ENCODE measurements around the gene SORCS1.

GRCh38 chr10:106981452-106982075, 182.9 kb downstream of the SORCS1 start:
- TF ChIP-seq, protein P1, sequence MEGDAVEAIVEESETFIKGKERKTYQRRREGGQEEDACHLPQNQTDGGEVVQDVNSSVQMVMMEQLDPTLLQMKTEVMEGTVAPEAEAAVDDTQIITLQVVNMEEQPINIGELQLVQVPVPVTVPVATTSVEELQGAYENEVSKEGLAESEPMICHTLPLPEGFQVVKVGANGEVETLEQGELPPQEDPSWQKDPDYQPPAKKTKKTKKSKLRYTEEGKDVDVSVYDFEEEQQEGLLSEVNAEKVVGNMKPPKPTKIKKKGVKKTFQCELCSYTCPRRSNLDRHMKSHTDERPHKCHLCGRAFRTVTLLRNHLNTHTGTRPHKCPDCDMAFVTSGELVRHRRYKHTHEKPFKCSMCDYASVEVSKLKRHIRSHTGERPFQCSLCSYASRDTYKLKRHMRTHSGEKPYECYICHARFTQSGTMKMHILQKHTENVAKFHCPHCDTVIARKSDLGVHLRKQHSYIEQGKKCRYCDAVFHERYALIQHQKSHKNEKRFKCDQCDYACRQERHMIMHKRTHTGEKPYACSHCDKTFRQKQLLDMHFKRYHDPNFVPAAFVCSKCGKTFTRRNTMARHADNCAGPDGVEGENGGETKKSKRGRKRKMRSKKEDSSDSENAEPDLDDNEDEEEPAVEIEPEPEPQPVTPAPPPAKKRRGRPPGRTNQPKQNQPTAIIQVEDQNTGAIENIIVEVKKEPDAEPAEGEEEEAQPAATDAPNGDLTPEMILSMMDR (IDR thresholded peaks at IDR 0.05) = no peak
- TF ChIP-seq, protein P2, sequence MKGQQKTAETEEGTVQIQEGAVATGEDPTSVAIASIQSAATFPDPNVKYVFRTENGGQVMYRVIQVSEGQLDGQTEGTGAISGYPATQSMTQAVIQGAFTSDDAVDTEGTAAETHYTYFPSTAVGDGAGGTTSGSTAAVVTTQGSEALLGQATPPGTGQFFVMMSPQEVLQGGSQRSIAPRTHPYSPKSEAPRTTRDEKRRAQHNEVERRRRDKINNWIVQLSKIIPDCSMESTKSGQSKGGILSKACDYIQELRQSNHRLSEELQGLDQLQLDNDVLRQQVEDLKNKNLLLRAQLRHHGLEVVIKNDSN (IDR thresholded peaks at IDR 0.05; ENCODE audit: borderline replicate concordance, low read depth) = no peak
- TF ChIP-seq CHD2 (IDR thresholded peaks at IDR 0.05; ENCODE audit: low read length, partially characterized antibody) = no peak
- TF ChIP-seq EP300 (IDR thresholded peaks at IDR 0.05; ENCODE audit: borderline replicate concordance in 1 of 2, low read depth in 1 of 2, low read length in 1 of 2) = no peak
- TF ChIP-seq, protein P3, sequence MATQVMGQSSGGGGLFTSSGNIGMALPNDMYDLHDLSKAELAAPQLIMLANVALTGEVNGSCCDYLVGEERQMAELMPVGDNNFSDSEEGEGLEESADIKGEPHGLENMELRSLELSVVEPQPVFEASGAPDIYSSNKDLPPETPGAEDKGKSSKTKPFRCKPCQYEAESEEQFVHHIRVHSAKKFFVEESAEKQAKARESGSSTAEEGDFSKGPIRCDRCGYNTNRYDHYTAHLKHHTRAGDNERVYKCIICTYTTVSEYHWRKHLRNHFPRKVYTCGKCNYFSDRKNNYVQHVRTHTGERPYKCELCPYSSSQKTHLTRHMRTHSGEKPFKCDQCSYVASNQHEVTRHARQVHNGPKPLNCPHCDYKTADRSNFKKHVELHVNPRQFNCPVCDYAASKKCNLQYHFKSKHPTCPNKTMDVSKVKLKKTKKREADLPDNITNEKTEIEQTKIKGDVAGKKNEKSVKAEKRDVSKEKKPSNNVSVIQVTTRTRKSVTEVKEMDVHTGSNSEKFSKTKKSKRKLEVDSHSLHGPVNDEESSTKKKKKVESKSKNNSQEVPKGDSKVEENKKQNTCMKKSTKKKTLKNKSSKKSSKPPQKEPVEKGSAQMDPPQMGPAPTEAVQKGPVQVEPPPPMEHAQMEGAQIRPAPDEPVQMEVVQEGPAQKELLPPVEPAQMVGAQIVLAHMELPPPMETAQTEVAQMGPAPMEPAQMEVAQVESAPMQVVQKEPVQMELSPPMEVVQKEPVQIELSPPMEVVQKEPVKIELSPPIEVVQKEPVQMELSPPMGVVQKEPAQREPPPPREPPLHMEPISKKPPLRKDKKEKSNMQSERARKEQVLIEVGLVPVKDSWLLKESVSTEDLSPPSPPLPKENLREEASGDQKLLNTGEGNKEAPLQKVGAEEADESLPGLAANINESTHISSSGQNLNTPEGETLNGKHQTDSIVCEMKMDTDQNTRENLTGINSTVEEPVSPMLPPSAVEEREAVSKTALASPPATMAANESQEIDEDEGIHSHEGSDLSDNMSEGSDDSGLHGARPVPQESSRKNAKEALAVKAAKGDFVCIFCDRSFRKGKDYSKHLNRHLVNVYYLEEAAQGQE (IDR thresholded peaks at IDR 0.05; ENCODE audit: low read depth, low read length) = no peak
- TF ChIP-seq POLR2AphosphoS5 (IDR thresholded peaks at IDR 0.05; ENCODE audit: low read depth, low read length) = no peak
- no peak for TF ChIP-seq GATA2 (CRISPR knock-in tag; IDR thresholded peaks at IDR 0.05)
- no peak for TF ChIP-seq RAD21 (IDR thresholded peaks at IDR 0.05; ENCODE audit: low read length)
- TF ChIP-seq GABPA (IDR thresholded peaks at IDR 0.05; ENCODE audit: low read depth) = no peak
- TF ChIP-seq FOSL2 (IDR thresholded peaks at IDR 0.05; ENCODE audit: borderline replicate concordance, low read depth) = no peak
- no peak for TF ChIP-seq USF2 (IDR thresholded peaks at IDR 0.05; ENCODE audit: borderline replicate concordance, low read depth, low read length)
- TF ChIP-seq, protein P4, sequence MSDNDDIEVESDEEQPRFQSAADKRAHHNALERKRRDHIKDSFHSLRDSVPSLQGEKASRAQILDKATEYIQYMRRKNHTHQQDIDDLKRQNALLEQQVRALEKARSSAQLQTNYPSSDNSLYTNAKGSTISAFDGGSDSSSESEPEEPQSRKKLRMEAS (IDR thresholded peaks at IDR 0.05; ENCODE audit: low read depth) = no peak
- no peak for TF ChIP-seq NFIC (IDR thresholded peaks at IDR 0.05; ENCODE audit: borderline replicate concordance)
- TF ChIP-seq SMC3 (IDR thresholded peaks at IDR 0.05; ENCODE audit: low read depth, low read length) = no peak
